HT1080 (cell line): Measurements from ENCODE around the gene ZBTB45. TPM values are rescaled to one million over a fixed set of nuclear protein-coding genes. Genes with fewer than 3 reads are reported as not detected.

Source experiments
- DNase-seq: peaks from one replicate; pipeline ENCODE4 v3.0.0-alpha.2; 2015; ENCODE audit warnings: low read depth
- polyA plus RNA-seq, 2 experiments: library from polyadenylated mRNA; depleted of rRNA; stranded (reverse); fragments of >200 nt; gene quantifications; 2 replicates each; pipeline ENCODE4 v1.2.3, GENCODE V29; 2015
- total RNA-seq: library from RNA; depleted of rRNA; stranded (reverse); fragments of >200 nt; shearing (Covaris generic); gene quantifications from 2 replicates; pipeline ENCODE4 v1.2.3, GENCODE V29; 2014; rRNA removed

ZBTB45 gene
- total RNA-seq = 9.2 and 12.5 TPM in 2 replicates
- 9.9 and 12.4 TPM in 2 replicates for polyA plus RNA-seq (2015; cell fraction: cytosol; rRNA removed)
- polyA plus RNA-seq (2015; cell fraction: nucleus; rRNA removed) = 16.1 and 21.8 TPM in 2 replicates

GRCh38 chr19:58519355-58520256, at the start of gene ZBTB45:
Gene ZBTB45, minus strand, starts transcription at chr19:58519810. Its CDS starts 2,137 bp downstream, at chr19:58517673.
- peak; percentile 98 for DNase-seq

- no peak for DNase-seq
Observed at GRCh38 chr19:58568453-58569130, 49.0 kb upstream of the ZBTB45 start.

- DNase-seq = no peak
Observed at GRCh38 chr19:58566989-58567388, 47.4 kb upstream of the ZBTB45 start.

- no peak for DNase-seq
Observed at GRCh38 chr19:58563823-58564222, 44.2 kb upstream of the ZBTB45 start.

- DNase-seq = no peak
Observed at GRCh38 chr19:58563034-58563573, 43.5 kb upstream of the ZBTB45 start.

- DNase-seq = no peak
Observed at GRCh38 chr19:58562122-58563033, 42.8 kb upstream of the ZBTB45 start.

GRCh38 chr19:58561373-58562121, 41.9 kb upstream of the ZBTB45 start:
- no peak for DNase-seq

- DNase-seq = no peak
Observed at GRCh38 chr19:58560921-58561320, 41.3 kb upstream of the ZBTB45 start.

GRCh38 chr19:58560007-58560887, 40.6 kb upstream of the ZBTB45 start:
- no peak for DNase-seq

GRCh38 chr19:58559275-58560006, 39.8 kb upstream of the ZBTB45 start:
- peak; percentile 95 for DNase-seq

- DNase-seq = peak; percentile 97
Observed at GRCh38 chr19:58558623-58559274, 39.1 kb upstream of the ZBTB45 start.

- no peak for DNase-seq
Observed at GRCh38 chr19:58558066-58558622, 38.5 kb upstream of the ZBTB45 start, which contains the start of gene UBE2M. Gene UBE2M, minus strand, starts transcription at chr19:58558611. Its CDS starts 230 bp downstream, at chr19:58558381.

GRCh38 chr19:58557221-58558065, 37.8 kb upstream of the ZBTB45 start:
- no peak for DNase-seq

GRCh38 chr19:58556622-58557220, 37.1 kb upstream of the ZBTB45 start:
- no peak for DNase-seq

GRCh38 chr19:58555920-58556621, 36.5 kb upstream of the ZBTB45 start:
- no peak for DNase-seq
